ENCODE results near the gene UACA. TPM values are rescaled to one million over a fixed set of nuclear protein-coding genes. Genes with fewer than 3 reads are reported as not detected.

The UACA gene
- polyA plus RNA-seq, 1 donor (not counting 4 experiments of a cell fraction or from before 2014, with no cell fraction given): 26.6 TPM

GRCh38 chr15:70707686-70708300 lies 55.6 kb downstream of the UACA start:
- no peak for FAIRE-seq
- no peaks in the 10 kb centered on the region for H3K9me1 ChIP-seq (ENCODE audit: control insufficient read depth, extremely low read depth, insufficient read depth, low read length)
- H4K20me1 ChIP-seq (ENCODE audit: control insufficient read depth, extremely low read depth, insufficient read depth, low read length): no peaks in the 10 kb centered on the region
- H3K4me3 ChIP-seq (ENCODE audit: control insufficient read depth in 2 of 3, extremely low read depth in 1 of 3, insufficient read depth in 2 of 3, low read depth in 1 of 3, low read length in 3 of 3): no peak overlapping the region
- no peak overlapping the region for H3K9ac ChIP-seq (ENCODE audit: control insufficient read depth, extremely low read depth, insufficient read depth, low read length)
- no peak for DNase-seq (ENCODE audit: low read depth, low spot score)
- no peak overlapping the region for H3K4me2 ChIP-seq (ENCODE audit: control insufficient read depth, extremely low read depth, insufficient read depth, low read depth, low read length)
- H3K27me3 ChIP-seq (ENCODE audit: control insufficient read depth, extremely low read depth, insufficient read depth, low read length): no peaks in the 10 kb centered on the region
- dilution Hi-C loops (cut with MboI; ENCODE audit: extremely low pct_ligation_motif_present, low sequenced_read_pairs): no loop called here
- H3K79me2 ChIP-seq (ENCODE audit: control insufficient read depth, insufficient read depth, low read length): peaks cover 15% of the 10 kb centered on the region
- peaks cover 10% of the 10 kb centered on the region for H3K4me1 ChIP-seq (ENCODE audit: control insufficient read depth, extremely low read depth, insufficient read depth, low read length)
- no peaks in the 10 kb centered on the region for H3K9me3 ChIP-seq (ENCODE audit: control insufficient read depth, low read depth, low read length)
- TF ChIP-seq EZH2 (IDR thresholded peaks at IDR 0.05; ENCODE audit: low read length): no peak
- H3K36me3 ChIP-seq (ENCODE audit: control insufficient read depth in 2 of 2, extremely low read depth in 1 of 2, insufficient read depth in 2 of 2, low read length in 2 of 2): no peaks in the 10 kb centered on the region
- no peak overlapping the region for H3K27ac ChIP-seq (ENCODE audit: control insufficient read depth, insufficient read depth, low read length)
- H2AFZ ChIP-seq (ENCODE audit: control insufficient read depth, low read length): no peak overlapping the region

GRCh38 chr15:70704731-70705130 lies 58.6 kb downstream of the UACA start:
- H4K20me1 ChIP-seq (ENCODE audit: control insufficient read depth, extremely low read depth, insufficient read depth, low read length): no peaks in the 10 kb centered on the region
- no peak for TF ChIP-seq CTCF (optimal IDR thresholded peaks at IDR 0.05 in 1 of 3, IDR thresholded peaks at IDR 0.05 in 1 of 3, conservative IDR thresholded peaks at IDR 0.05 in 1 of 3; ENCODE audit: extremely low read depth in 1 of 3, insufficient read depth in 2 of 3, low read length in 3 of 3)
- TF ChIP-seq EZH2 (IDR thresholded peaks at IDR 0.05; ENCODE audit: low read length): no peak
- H3K4me2 ChIP-seq (ENCODE audit: control insufficient read depth, extremely low read depth, insufficient read depth, low read depth, low read length): no peak overlapping the region
- H2AFZ ChIP-seq (ENCODE audit: control insufficient read depth, low read length): no peak overlapping the region
- no peak overlapping the region for H3K9ac ChIP-seq (ENCODE audit: control insufficient read depth, extremely low read depth, insufficient read depth, low read length)
- no peak overlapping the region for H3K4me3 ChIP-seq (ENCODE audit: control insufficient read depth in 2 of 3, extremely low read depth in 1 of 3, insufficient read depth in 2 of 3, low read depth in 1 of 3, low read length in 3 of 3)
- no peaks in the 10 kb centered on the region for H3K36me3 ChIP-seq (ENCODE audit: control insufficient read depth in 2 of 2, extremely low read depth in 1 of 2, insufficient read depth in 2 of 2, low read length in 2 of 2)
- H3K9me1 ChIP-seq (ENCODE audit: control insufficient read depth, extremely low read depth, insufficient read depth, low read length): no peaks in the 10 kb centered on the region
- H3K79me2 ChIP-seq (ENCODE audit: control insufficient read depth, insufficient read depth, low read length): peaks cover 9% of the 10 kb centered on the region
- no peaks in the 10 kb centered on the region for H3K9me3 ChIP-seq (ENCODE audit: control insufficient read depth, low read depth, low read length)
- dilution Hi-C loops (cut with MboI; ENCODE audit: extremely low pct_ligation_motif_present, low sequenced_read_pairs): no loop called here
- peaks cover 24% of the 10 kb centered on the region for H3K4me1 ChIP-seq (ENCODE audit: control insufficient read depth, extremely low read depth, insufficient read depth, low read length)
- FAIRE-seq: no peak
- no peak overlapping the region for H3K27ac ChIP-seq (ENCODE audit: control insufficient read depth, insufficient read depth, low read length)
- no peaks in the 10 kb centered on the region for H3K27me3 ChIP-seq (ENCODE audit: control insufficient read depth, extremely low read depth, insufficient read depth, low read length)
- no peak for DNase-seq (ENCODE audit: low read depth, low spot score)

- dilution Hi-C loops (cut with MboI; ENCODE audit: extremely low pct_ligation_motif_present, low sequenced_read_pairs): no loop called here
- no peaks in the 10 kb centered on the region for H3K36me3 ChIP-seq (ENCODE audit: control insufficient read depth in 2 of 2, extremely low read depth in 1 of 2, insufficient read depth in 2 of 2, low read length in 2 of 2)
- peaks cover 9% of the 10 kb centered on the region for H3K79me2 ChIP-seq (ENCODE audit: control insufficient read depth, insufficient read depth, low read length)
- no peak overlapping the region for H3K4me3 ChIP-seq (ENCODE audit: control insufficient read depth in 2 of 3, extremely low read depth in 1 of 3, insufficient read depth in 2 of 3, low read depth in 1 of 3, low read length in 3 of 3)
- peaks cover 24% of the 10 kb centered on the region for H3K4me1 ChIP-seq (ENCODE audit: control insufficient read depth, extremely low read depth, insufficient read depth, low read length)
- FAIRE-seq: no peak
- no peaks in the 10 kb centered on the region for H4K20me1 ChIP-seq (ENCODE audit: control insufficient read depth, extremely low read depth, insufficient read depth, low read length)
- no peak overlapping the region for H3K4me2 ChIP-seq (ENCODE audit: control insufficient read depth, extremely low read depth, insufficient read depth, low read depth, low read length)
- no peaks in the 10 kb centered on the region for H3K9me3 ChIP-seq (ENCODE audit: control insufficient read depth, low read depth, low read length)
- TF ChIP-seq EZH2 (IDR thresholded peaks at IDR 0.05; ENCODE audit: low read length) (no peak), CTCF (optimal IDR thresholded peaks at IDR 0.05 in 1 of 3, IDR thresholded peaks at IDR 0.05 in 1 of 3, conservative IDR thresholded peaks at IDR 0.05 in 1 of 3; ENCODE audit: extremely low read depth in 1 of 3, insufficient read depth in 2 of 3, low read length in 3 of 3) (no peak)
- H3K27ac ChIP-seq (ENCODE audit: control insufficient read depth, insufficient read depth, low read length): no peak overlapping the region
- H3K9ac ChIP-seq (ENCODE audit: control insufficient read depth, extremely low read depth, insufficient read depth, low read length): no peak overlapping the region
- H2AFZ ChIP-seq (ENCODE audit: control insufficient read depth, low read length): no peak overlapping the region
- no peak for DNase-seq (ENCODE audit: low read depth, low spot score)
- no peaks in the 10 kb centered on the region for H3K27me3 ChIP-seq (ENCODE audit: control insufficient read depth, extremely low read depth, insufficient read depth, low read length)
- H3K9me1 ChIP-seq (ENCODE audit: control insufficient read depth, extremely low read depth, insufficient read depth, low read length): no peaks in the 10 kb centered on the region
Measured at GRCh38 chr15:70704166-70704565, 59.2 kb downstream of the UACA start.
